ENCODE results near the gene COBL. TPM values are rescaled to one million over a fixed set of nuclear protein-coding genes. Genes with fewer than 3 reads are reported as not detected.

The COBL gene
- total and polyA plus RNA-seq, 2 experiments from 2014 or later = not detected

DNA sequence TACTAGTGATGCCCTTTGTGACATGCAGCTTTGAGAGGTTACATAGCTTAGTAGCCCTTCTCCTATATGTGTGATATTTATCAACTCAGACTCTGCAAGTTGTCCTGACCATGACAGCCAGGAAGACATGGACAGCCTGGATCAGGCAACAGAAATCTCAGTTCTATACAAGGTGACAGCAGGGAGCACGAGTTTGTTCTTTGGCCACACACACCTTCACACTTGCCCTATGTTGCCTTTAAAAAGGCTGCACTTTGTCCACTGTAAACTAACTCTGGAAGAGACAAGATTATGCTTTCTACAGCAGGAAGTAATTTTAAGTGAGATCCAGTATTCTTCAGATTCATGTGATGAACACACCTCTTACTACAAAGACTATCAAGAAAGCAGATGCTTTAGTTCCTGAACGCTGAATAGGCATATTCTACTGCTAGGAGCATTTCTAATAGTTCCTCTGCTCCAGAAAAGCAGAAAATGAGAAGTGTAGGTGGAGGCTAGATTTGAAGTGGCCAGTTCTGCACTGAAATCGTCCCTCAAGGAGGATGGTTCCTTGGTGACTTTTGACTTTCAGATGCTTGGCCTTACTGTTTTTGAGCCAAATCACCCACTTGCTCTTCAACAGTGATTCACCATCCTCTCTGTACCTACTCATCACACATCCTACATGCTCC is 239.2 kb downstream of the COBL start:
- H3F3A ChIP-seq (ENCODE audit: insufficient read depth) = no peaks in the 10 kb centered on the region
- no peaks in the 10 kb centered on the region for H3K27me3 ChIP-seq (replicated peaks; ENCODE audit: insufficient read depth)
- no peak overlapping the region for H3K9ac ChIP-seq
- 63 to 71% methylated on average over 3 of the region's 3 CpGs for WGBS, 2 experiments (ENCODE audit: low coverage in 1 of 2, low lambda C conversion rate in 2 of 2, missing lambda C conversion rate in 2 of 2)
- in situ Hi-C loops (cut with MboI) = no loop called here
- no peak overlapping the region for H3K4me2 ChIP-seq (ENCODE audit: unreplicated experiment)
- H3K9me3 ChIP-seq (ENCODE audit: low read depth) = no peaks in the 10 kb centered on the region
- TF ChIP-seq EZH2phosphoT487 (IDR thresholded peaks at IDR 0.05; ENCODE audit: insufficient read depth, low read depth) = no peak
- no peak for TF ChIP-seq EZH2 (IDR thresholded peaks at IDR 0.05; ENCODE audit: insufficient read depth, poor library complexity, severe bottlenecking)
- H2AFZ ChIP-seq = no peak overlapping the region
- no peaks in the 10 kb centered on the region for H4K20me1 ChIP-seq (ENCODE audit: insufficient read depth)
- no peaks in the 10 kb centered on the region for H3K9me2 ChIP-seq (ENCODE audit: insufficient read depth)
- peaks cover 5% of the 10 kb centered on the region; the same call in 1 of the 2 replicates for H3K4me1 ChIP-seq (ENCODE audit: insufficient read depth)
- H3K4me3 ChIP-seq = no peak overlapping the region
- H3K36me3 ChIP-seq (ENCODE audit: low read depth) = no peaks in the 10 kb centered on the region
- DNase-seq = no peak
- no peaks in the 10 kb centered on the region for H3K79me2 ChIP-seq (ENCODE audit: insufficient read depth)
- no peak overlapping the region for H3K27ac ChIP-seq

DNA sequence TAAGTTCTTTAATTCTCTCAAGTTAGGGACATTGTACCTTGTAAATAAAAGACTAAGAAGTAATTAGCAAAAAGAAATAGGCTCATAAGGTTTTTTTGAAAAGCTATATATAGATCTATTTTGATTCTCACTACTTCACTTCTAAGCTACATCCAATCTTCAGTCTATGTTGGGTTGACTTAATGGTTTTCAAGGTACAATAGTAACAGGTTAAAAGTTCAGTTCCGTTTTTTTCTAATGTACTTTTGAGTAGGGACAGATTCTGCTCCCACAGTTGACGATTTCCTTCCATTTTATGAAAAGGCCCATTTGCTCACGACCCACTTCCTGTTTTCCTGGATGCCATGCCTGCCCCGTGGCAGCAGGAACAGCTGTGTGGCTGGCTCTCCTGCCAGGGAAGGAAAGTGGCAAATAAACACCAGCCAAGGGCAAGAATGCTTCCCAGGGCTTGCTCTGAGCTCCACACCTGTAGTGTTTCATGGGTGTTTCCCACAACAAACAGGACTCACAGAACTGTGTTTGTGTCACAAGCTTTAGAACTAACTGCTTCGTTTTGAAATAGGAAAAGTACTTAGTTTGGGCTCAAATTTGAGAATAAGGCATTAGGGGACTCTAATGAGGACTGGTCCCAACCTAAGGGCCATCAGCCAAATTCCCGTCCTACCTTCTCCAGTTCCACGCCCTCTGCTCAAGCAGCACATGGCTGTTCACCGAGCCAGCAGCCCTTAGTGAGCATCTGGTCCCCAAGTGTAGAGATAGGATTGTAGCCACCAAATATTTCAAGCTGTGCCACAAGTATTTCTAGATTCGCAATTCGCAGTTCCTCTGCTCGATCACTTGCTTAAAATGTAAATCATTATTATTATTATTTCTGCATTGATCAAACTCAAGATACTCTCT is 240.7 kb downstream of the COBL start:
- no peak overlapping the region for H2AFZ ChIP-seq
- H3K4me3 ChIP-seq = no peak overlapping the region
- no peaks in the 10 kb centered on the region for H3K36me3 ChIP-seq (ENCODE audit: low read depth)
- H3K27me3 ChIP-seq (replicated peaks; ENCODE audit: insufficient read depth) = no peaks in the 10 kb centered on the region
- DNase-seq = no peak
- H4K20me1 ChIP-seq (ENCODE audit: insufficient read depth) = no peaks in the 10 kb centered on the region
- H3F3A ChIP-seq (ENCODE audit: insufficient read depth) = no peaks in the 10 kb centered on the region
- no peak overlapping the region for H3K9ac ChIP-seq
- H3K27ac ChIP-seq = no peak overlapping the region
- TF ChIP-seq EZH2 (IDR thresholded peaks at IDR 0.05; ENCODE audit: insufficient read depth, poor library complexity, severe bottlenecking) (no peak), EZH2phosphoT487 (IDR thresholded peaks at IDR 0.05; ENCODE audit: insufficient read depth, low read depth) (no peak)
- H3K79me2 ChIP-seq (ENCODE audit: insufficient read depth) = no peaks in the 10 kb centered on the region
- peaks cover 5% of the 10 kb centered on the region; the same call in 1 of the 2 replicates for H3K4me1 ChIP-seq (ENCODE audit: insufficient read depth)
- H3K9me3 ChIP-seq (ENCODE audit: low read depth) = no peaks in the 10 kb centered on the region
- in situ Hi-C loops (cut with MboI) = no loop called here
- H3K4me2 ChIP-seq (ENCODE audit: unreplicated experiment) = no peak overlapping the region
- 45 to 53% methylated on average over 11 of the region's 11 CpGs for WGBS, 2 experiments (ENCODE audit: low coverage in 1 of 2, low lambda C conversion rate in 2 of 2, missing lambda C conversion rate in 2 of 2)
- no peaks in the 10 kb centered on the region for H3K9me2 ChIP-seq (ENCODE audit: insufficient read depth)

DNA sequence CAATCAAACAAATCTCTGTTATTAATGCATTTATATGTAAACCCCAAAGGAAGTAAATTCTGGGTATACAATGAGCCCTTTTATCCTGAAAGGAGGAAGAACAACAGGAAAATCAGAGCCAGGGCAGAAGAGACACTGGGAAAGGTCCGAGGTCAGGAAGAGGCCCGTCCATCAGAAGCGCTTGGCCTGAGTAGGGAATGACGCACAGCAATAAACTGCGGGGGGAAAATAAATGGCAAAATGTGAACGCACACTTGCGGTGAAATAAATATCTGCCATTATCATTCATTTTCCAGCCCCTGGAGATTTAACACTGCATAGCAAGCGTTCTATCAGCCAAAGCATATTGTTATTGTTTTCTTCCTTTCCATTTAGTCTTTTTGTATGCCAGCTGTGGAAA is 243.4 kb downstream of the COBL start:
- H3K27me3 ChIP-seq (replicated peaks; ENCODE audit: insufficient read depth) = no peaks in the 10 kb centered on the region
- in situ Hi-C loops (cut with MboI) = no loop called here
- no peak for DNase-seq

DNA sequence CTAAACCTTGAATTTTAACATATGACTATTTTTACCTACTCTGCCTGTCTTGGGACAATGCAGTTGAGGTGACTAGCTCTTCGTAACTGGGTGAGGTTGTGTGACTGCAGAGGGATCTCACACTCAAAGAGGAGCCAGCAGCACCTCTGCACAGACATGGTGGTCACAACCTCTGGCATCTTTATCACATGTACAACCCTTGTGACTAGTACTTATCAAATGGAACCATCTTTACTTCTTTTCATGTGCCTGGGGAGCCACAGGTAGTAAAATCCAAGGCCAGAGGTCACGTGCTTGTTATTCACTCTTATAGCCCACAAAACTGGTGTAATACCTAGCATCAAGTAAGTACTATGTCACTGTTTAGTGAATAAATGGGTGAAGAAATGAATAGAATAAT is 244.3 kb downstream of the COBL start:
- H3K36me3 ChIP-seq (ENCODE audit: low read depth) = no peaks in the 10 kb centered on the region
- no peak overlapping the region for H3K4me3 ChIP-seq
- H3K9me2 ChIP-seq (ENCODE audit: insufficient read depth) = no peaks in the 10 kb centered on the region
- no peaks in the 10 kb centered on the region for H3K27me3 ChIP-seq (replicated peaks; ENCODE audit: insufficient read depth)
- H3K4me2 ChIP-seq (ENCODE audit: unreplicated experiment) = no peak overlapping the region
- in situ Hi-C loops (cut with MboI) = no loop called here
- H4K20me1 ChIP-seq (ENCODE audit: insufficient read depth) = no peaks in the 10 kb centered on the region
- 80 to 94% methylated on average over 2 of the region's 2 CpGs for WGBS, 2 experiments (ENCODE audit: low coverage in 1 of 2, low lambda C conversion rate in 2 of 2, missing lambda C conversion rate in 2 of 2)
- no peak for DNase-seq
- H3K9ac ChIP-seq = no peak overlapping the region
- TF ChIP-seq EZH2phosphoT487 (IDR thresholded peaks at IDR 0.05; ENCODE audit: insufficient read depth, low read depth) (no peak), EZH2 (IDR thresholded peaks at IDR 0.05; ENCODE audit: insufficient read depth, poor library complexity, severe bottlenecking) (no peak)
- no peaks in the 10 kb centered on the region for H3F3A ChIP-seq (ENCODE audit: insufficient read depth)
- H3K9me3 ChIP-seq (ENCODE audit: low read depth) = no peaks in the 10 kb centered on the region
- no peak overlapping the region for H2AFZ ChIP-seq
- H3K27ac ChIP-seq = no peak overlapping the region
- no peaks in the 10 kb centered on the region for H3K79me2 ChIP-seq (ENCODE audit: insufficient read depth)
- peaks cover 15% of the 10 kb centered on the region for H3K4me1 ChIP-seq (ENCODE audit: insufficient read depth)

More for the DNA sequence above, 243.4 kb downstream of the COBL start:
- 73 to 78% methylated on average over 8 of the region's 8 CpGs for WGBS, 2 experiments (ENCODE audit: low coverage in 1 of 2, low lambda C conversion rate in 2 of 2, missing lambda C conversion rate in 2 of 2)
- no peak overlapping the region for H3K27ac ChIP-seq
- no peaks in the 10 kb centered on the region for H3K9me3 ChIP-seq (ENCODE audit: low read depth)
- H3K9me2 ChIP-seq (ENCODE audit: insufficient read depth) = no peaks in the 10 kb centered on the region
- no peak overlapping the region for H3K4me3 ChIP-seq
- no peaks in the 10 kb centered on the region for H4K20me1 ChIP-seq (ENCODE audit: insufficient read depth)
- no peak for TF ChIP-seq EZH2 (IDR thresholded peaks at IDR 0.05; ENCODE audit: insufficient read depth, poor library complexity, severe bottlenecking)
- no peak for TF ChIP-seq EZH2phosphoT487 (IDR thresholded peaks at IDR 0.05; ENCODE audit: insufficient read depth, low read depth)
- H2AFZ ChIP-seq = no peak overlapping the region
- no peak overlapping the region for H3K4me2 ChIP-seq (ENCODE audit: unreplicated experiment)
- H3K36me3 ChIP-seq (ENCODE audit: low read depth) = no peaks in the 10 kb centered on the region
- no peak overlapping the region for H3K9ac ChIP-seq
- no peaks in the 10 kb centered on the region for H3K79me2 ChIP-seq (ENCODE audit: insufficient read depth)
- peaks cover 20% of the 10 kb centered on the region for H3K4me1 ChIP-seq (ENCODE audit: insufficient read depth)
- no peaks in the 10 kb centered on the region for H3F3A ChIP-seq (ENCODE audit: insufficient read depth)

All from GM23248 (cell line).